HuH-7.5 (cell line): ENCODE results near the gene SUGP2.
"Not testable (repeated sequence)": the region's sequence is repeated elsewhere in the genome, so short reads cannot be mapped to it uniquely, and the experiment has no call there.

Experiments used
- DNase-seq: peaks from one replicate; pipeline ENCODE4 v3.0.0; 2011; ENCODE audit warnings: low spot score

Gene SUGP2

DNA sequence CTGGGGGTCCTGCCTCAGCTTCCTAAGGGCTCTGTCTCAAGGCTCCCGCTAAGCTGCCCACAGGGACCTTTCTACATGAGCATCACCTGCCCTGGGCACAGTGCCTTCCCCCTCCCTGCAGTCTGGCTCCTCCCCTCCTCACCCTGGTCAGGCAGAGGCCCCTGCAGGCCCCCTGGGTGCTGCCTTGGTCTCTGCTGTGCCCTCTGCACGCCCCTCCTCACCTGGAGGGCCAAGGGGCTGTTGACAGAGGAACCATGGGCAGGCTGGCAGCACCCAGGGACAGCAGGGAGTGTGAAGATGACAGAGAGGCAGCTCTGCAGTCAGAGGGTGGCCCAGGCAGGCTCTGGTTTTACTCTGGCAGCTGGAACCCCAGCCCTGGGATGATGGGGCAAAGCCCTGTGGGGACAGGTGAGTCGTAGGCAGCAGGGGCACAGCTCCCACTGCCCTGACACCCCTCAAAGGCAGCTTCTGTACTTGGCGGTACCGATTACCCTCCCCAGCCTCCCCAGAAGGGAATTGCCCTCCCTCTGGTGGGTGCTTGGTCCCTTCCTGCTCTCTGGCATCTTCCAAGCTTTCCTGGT lies 43.1 kb downstream of the SUGP2 start:
- DNase-seq, result no peak

DNA sequence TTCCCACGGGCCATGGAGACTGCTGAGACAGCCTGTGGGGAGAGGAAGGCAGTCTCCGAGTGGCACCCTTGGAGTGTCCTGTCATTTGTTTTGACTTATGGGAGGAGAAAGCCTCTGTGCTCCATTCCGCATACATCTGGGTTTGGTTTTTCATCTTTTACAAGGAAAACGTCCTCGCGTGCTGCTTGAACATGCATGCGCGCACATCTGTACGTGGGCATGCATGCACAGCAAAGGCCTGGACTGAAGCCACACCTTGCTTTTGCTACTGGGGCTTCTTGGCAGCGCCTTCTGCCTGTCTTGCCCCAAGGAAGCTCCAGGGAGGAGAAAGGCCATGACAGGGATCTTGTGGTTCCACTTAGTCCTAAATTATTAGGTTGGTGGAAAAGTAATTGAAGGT lies 44.0 kb downstream of the SUGP2 start:
- DNase-seq, result no peak

GRCh38 chr19:18987456-18987855 lies 45.9 kb downstream of the SUGP2 start:
- DNase-seq, result no peak

DNA sequence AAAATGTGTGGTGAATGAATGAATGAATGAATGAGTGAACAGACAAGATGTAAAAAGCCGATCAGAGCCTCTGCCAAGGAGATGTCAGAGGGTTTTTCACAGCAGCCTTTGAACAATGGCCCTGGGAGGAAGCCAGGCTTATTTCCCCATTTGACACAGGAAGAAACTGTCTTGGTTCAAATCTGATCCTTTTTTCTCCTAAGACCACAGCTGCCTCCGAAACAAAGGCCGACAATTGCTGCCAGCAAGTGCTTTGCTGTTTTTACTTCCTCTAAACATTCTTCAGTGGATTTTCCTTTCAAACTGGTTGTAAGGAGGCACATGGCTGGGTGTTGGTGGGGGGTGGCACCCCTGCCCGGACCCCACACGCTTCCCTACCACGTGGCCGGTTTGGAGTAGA lies 48.1 kb downstream of the SUGP2 start:
- DNase-seq, result no peak

- no peak for DNase-seq
These were observed 49.1 kb downstream of the SUGP2 start for GRCh38 chr19:18984251-18984650.

GRCh38 chr19:18982669-18983068 lies 50.6 kb downstream of the SUGP2 start:
- no peak for DNase-seq

- DNase-seq, result no peak
These were observed 52.8 kb downstream of the SUGP2 start for GRCh38 chr19:18980432-18981020.

GRCh38 chr19:18978616-18979015 lies 54.7 kb downstream of the SUGP2 start:
- no peak for DNase-seq

DNA sequence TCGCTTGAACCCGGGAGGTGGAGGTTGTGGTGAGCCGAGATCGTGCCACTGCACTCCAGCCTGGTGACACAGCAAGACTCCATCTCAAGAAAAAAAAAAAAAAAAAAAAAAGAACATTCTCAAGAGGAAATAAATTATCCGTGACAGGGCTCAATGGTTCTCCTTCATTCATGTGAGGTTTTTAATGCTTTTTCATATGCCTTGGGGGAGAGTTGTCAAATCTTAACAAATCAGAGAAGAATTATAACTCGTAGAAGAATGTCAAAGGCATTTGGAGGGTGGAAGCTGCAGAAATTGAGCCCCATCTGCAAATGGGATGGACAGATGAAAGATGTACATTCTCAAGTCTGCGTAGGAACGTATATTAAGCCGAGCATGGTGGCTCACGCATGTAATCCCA lies 57.4 kb downstream of the SUGP2 start:
- no peak for DNase-seq

GRCh38 chr19:18975011-18975410 lies 58.3 kb downstream of the SUGP2 start:
- no peak for DNase-seq

GRCh38 chr19:18972851-18973250 lies 60.5 kb downstream of the SUGP2 start:
- no peak for DNase-seq

DNA sequence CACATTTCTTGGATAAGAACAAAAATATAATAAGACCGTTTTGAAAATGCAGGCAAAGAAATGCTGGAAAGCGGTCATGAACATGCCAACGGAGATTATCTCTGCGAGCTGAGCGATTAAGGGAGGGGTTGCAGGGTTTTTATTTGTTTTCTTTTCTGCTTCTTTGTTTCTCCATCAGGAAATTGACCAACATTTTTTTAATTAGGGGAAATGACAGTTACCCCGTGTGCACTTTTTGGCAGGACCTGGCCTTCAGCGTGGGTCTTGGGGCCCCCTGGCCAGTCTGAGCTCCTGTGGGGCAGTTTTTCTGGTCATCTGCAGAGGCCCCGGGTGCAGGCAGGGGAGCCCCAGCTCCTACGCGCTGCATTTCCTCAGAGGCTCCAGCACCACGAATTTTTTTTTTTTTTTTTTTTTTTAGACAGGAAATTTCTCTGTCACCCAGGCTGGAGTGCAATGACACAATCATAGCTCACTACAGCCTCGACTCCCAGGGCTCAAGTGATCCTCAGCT lies 61.0 kb downstream of the SUGP2 start:
- no peak for DNase-seq

DNA sequence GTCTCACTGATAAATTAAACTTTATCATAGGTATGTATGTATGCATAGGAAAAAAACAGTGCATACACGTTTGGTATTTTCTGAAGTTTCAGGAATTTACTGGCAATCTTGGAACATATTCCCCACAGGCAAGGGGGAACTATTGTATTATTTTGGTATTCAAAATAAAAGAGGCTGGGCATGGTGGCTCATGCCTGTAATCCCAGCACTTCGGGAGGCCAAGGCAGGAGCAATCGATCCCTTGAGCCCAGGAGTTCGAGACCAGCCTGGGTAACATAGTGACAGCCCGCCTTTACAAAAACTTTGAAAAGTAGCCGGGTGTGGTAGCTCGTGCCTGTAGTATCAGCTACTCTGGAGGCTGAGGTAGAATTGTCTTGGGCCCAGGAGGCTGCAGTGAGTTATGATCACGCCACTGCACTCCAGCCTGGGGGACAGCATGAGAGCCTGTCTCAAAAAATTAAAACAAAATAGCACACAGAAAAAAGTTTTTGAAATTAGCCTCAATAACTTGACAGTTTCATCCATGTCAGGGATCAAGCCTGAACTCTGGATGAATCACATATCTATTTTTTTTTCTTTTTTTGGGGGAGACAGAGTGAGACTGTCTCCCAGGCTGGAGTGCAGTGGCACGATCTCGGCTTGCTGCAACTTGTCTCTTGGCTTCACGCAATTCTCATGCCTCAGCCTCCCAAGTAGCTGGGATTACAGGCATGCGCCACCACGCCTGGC lies 63.2 kb downstream of the SUGP2 start:
- DNase-seq, result no peak

DNA sequence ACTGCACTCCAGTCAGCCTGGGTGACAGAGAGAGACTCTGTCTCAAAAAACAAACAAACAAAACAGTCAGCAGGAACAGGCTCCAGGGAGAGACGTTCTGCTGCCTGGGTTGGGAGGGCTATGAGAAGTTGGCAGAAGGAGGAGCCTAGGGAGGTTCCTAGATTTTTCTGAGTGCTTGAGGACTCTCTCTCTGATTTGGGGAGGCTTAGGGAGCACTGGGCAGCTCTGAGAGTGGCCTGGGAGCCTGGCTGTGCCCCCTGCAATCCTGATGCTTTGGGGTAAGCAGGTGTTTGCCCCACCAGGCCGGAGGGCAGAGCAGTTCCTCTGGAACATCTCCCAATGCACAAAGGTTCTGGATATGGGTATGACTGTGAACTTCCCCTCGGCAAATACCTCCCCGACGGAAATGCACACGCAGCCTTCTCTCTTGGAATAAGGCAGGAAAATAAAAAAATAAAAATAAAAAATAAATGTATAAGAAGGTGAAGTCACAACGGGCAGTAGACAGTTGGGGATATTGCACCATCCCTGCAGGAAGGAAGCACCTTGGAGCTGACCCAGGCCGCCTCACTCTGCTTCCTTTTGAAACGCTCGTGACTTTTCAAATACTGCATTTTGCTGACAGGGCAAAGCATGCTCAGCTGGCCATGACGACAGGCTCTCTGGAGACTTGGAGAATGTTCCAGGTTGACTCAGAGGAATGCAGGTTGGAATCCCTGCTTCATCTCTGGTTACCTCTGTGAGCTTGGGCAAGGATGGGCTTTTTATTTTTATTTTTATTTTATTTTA lies 65.8 kb downstream of the SUGP2 start:
- no peak for DNase-seq

- DNase-seq, result no peak
These were observed 67.0 kb downstream of the SUGP2 start for GRCh38 chr19:18966307-18966706.

- DNase-seq, result no peak
These were observed 69.2 kb downstream of the SUGP2 start for GRCh38 chr19:18964121-18964520.

DNA sequence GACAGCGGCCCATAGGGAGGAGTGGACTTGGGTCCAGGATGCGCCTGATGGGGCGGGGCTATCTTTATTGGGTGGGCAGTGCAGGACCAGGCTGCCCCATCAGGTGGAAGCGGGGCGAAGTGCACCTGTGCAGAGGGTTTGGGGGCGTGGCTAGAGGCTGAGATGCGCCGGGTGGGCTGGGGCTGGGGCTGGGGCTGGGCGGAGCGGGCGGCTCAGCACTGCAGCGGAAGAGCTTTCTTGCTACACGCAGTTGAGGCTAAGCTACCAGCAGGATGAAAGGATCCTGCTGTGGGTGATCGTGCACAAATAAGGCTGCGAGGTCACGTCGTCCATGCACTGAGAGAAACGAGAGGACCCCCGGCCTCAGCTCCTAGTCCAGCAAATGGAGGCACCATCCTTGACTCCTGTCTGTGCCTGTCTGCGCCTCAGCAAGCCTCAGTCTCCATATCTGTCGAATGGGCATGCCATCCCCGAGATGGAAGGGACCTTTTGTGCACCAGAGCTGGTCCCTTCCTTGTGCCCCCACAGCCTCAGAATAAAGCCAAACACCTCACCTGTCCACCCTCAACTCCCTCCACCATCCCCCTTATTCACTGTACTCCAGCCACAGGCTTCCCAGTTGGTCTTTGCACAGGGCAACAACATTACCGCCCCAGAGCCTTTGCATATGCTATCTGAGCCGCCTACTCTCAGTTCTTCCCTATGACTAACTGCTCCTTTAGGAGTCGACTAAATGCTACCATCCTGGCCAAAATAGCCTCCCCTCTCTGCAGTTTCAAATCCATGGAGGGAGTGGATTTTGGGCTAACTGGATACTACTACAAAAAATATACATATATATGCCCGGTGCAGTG lies 71.3 kb downstream of the SUGP2 start:
- no peak for DNase-seq

- no peak for DNase-seq
These were observed 72.9 kb downstream of the SUGP2 start for GRCh38 chr19:18960370-18960769.

- no peak for DNase-seq
These were observed 78.3 kb downstream of the SUGP2 start for GRCh38 chr19:18955042-18955441.

- DNase-seq, result no peak
These were observed 79.2 kb downstream of the SUGP2 start for GRCh38 chr19:18954094-18954493.

DNA sequence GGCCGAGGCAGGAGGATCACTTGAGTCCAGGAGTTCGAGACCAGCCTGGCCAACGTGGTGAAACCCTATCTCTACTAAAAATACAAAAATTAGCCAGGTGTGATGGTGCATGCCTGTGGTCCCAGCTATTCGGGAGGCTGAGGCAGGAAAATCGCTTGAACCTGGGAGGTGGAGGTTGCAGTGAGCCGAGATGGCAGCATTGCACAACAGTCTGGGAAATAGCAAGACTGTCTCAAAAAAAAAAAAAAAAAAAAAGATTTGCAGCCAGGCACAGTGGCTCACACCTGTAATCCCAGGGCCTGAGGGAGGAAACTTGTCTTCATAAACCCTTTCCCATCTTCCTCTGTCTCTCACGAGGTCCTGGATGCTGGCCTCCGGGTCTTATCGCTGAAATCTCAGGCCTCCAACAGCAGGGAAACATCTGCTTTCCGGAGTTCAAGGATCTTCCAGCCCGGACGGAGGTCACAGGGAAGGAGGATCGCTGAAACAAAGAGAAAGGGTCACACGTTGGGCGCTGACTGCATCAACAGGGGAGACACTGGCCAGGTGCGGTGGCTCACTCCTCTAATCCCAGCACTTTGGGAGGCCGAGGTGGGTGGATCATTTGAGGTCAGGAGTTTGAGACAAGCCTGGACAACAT lies 80.8 kb downstream of the SUGP2 start:
- not testable (repeated sequence) for DNase-seq
